ENCODE data around the gene ZNF160.

- no peak for TF ChIP-seq ZNF274 (IDR thresholded peaks at IDR 0.05; ENCODE audit: low read depth, low read length)
- no peak for TF ChIP-seq SUZ12 (IDR thresholded peaks at IDR 0.05; ENCODE audit: extremely low read depth, insufficient read depth, insufficient read length)
Measured at GRCh38 chr19:53102756-53103233, 427 bp downstream of the ZNF160 start.
